HUES6 (cell line): ENCODE data around the gene CYTH1.

Source experiments
- H3K27ac ChIP-seq: 2 replicates; pipeline ENCODE4 v1.7.0; 2013; ENCODE audit warnings: low read depth, mild to moderate bottlenecking, low read length, inconsistent platforms
- H3K27me3 ChIP-seq: 2 replicates; pipeline ENCODE4 v1.6.1; 2013; ENCODE audit warnings: low read length; ENCODE audit not compliant: control insufficient read depth, insufficient read depth
- H3K36me3 ChIP-seq: 2 replicates; pipeline ENCODE4 v1.6.1; 2013; ENCODE audit warnings: low read length; ENCODE audit not compliant: control insufficient read depth, insufficient read depth
- H3K4me1 ChIP-seq: 2 replicates; pipeline ENCODE4 v1.6.1; 2013; ENCODE audit warnings: low read length; ENCODE audit not compliant: control insufficient read depth, insufficient read depth
- H3K4me3 ChIP-seq: 2 replicates; pipeline ENCODE4 v1.5.1; 2013; ENCODE audit warnings: low read depth, low read length
- H3K9ac ChIP-seq: one replicate; pipeline ENCODE4 v1.6.1; 2013; ENCODE audit warnings: mild to moderate bottlenecking, low read length
- H3K9me3 ChIP-seq: 2 replicates; pipeline ENCODE4 v1.6.1; 2013; ENCODE audit warnings: low read depth, low read length; ENCODE audit not compliant: control insufficient read depth, insufficient read depth

The CYTH1 gene

GRCh38 chr17:78741644-78742284 lies 40.3 kb downstream of the CYTH1 start:
- no peak overlapping the region for H3K4me3 ChIP-seq
- H3K4me1 ChIP-seq, result peaks cover 22% of the 10 kb centered on the region
- H3K27ac ChIP-seq, result no peak overlapping the region
- H3K9ac ChIP-seq, result no peak overlapping the region
- no peaks in the 10 kb centered on the region for H3K36me3 ChIP-seq
- no peaks in the 10 kb centered on the region for H3K9me3 ChIP-seq
- no peaks in the 10 kb centered on the region for H3K27me3 ChIP-seq

GRCh38 chr17:78739331-78739931 lies 42.6 kb downstream of the CYTH1 start:
- Histone ChIP-seq H3K9ac (no peak overlapping the region), H3K36me3 (no peaks in the 10 kb centered on the region), H3K9me3 (no peaks in the 10 kb centered on the region), H3K4me3 (no peak overlapping the region), H3K27me3 (no peaks in the 10 kb centered on the region), H3K27ac (no peak overlapping the region), H3K4me1 (peaks cover 33% of the 10 kb centered on the region)

GRCh38 chr17:78738698-78739097 lies 43.4 kb downstream of the CYTH1 start:
- H3K4me1 ChIP-seq, result peaks cover 33% of the 10 kb centered on the region

GRCh38 chr17:78738278-78738677 lies 43.8 kb downstream of the CYTH1 start:
- Histone ChIP-seq H3K9me3 (no peaks in the 10 kb centered on the region), H3K4me3 (no peak overlapping the region), H3K27me3 (no peaks in the 10 kb centered on the region), H3K27ac (no peak overlapping the region), H3K4me1 (peaks cover 33% of the 10 kb centered on the region), H3K9ac (no peak overlapping the region), H3K36me3 (no peaks in the 10 kb centered on the region)

More at GRCh38 chr17:78738698-78739097, 43.4 kb downstream of the CYTH1 start:
- Histone ChIP-seq H3K27me3 (no peaks in the 10 kb centered on the region), H3K36me3 (no peaks in the 10 kb centered on the region), H3K4me3 (no peak overlapping the region), H3K27ac (no peak overlapping the region), H3K9ac (no peak overlapping the region), H3K9me3 (no peaks in the 10 kb centered on the region)

- H3K9me3 ChIP-seq, result no peaks in the 10 kb centered on the region
- no peaks in the 10 kb centered on the region for H3K36me3 ChIP-seq
- no peak overlapping the region for H3K9ac ChIP-seq
- no peaks in the 10 kb centered on the region for H3K27me3 ChIP-seq
- H3K27ac ChIP-seq, result no peak overlapping the region
- peaks cover 33% of the 10 kb centered on the region for H3K4me1 ChIP-seq
- H3K4me3 ChIP-seq, result no peak overlapping the region
Measured at GRCh38 chr17:78737332-78737731, 44.7 kb downstream of the CYTH1 start.

GRCh38 chr17:78736526-78737079 lies 45.5 kb downstream of the CYTH1 start:
- Histone ChIP-seq H3K9ac (no peak overlapping the region), H3K27me3 (no peaks in the 10 kb centered on the region), H3K27ac (no peak overlapping the region), H3K4me3 (no peak overlapping the region), H3K9me3 (no peaks in the 10 kb centered on the region), H3K36me3 (no peaks in the 10 kb centered on the region), H3K4me1 (peaks cover 30% of the 10 kb centered on the region)

GRCh38 chr17:78735832-78736525 lies 46.1 kb downstream of the CYTH1 start:
- Histone ChIP-seq H3K9me3 (no peaks in the 10 kb centered on the region), H3K36me3 (no peaks in the 10 kb centered on the region), H3K9ac (no peak overlapping the region), H3K4me3 (no peak overlapping the region), H3K27me3 (no peaks in the 10 kb centered on the region), H3K4me1 (peaks cover 28% of the 10 kb centered on the region), H3K27ac (no peak overlapping the region)

- H3K4me3 ChIP-seq, result no peak overlapping the region
Measured at GRCh38 chr17:78734793-78735641, 47.1 kb downstream of the CYTH1 start.

GRCh38 chr17:78732354-78732753 lies 49.7 kb downstream of the CYTH1 start:
- no peaks in the 10 kb centered on the region for H3K36me3 ChIP-seq
- H3K4me1 ChIP-seq, result peaks cover 25% of the 10 kb centered on the region
- no peak overlapping the region for H3K9ac ChIP-seq
- no peaks in the 10 kb centered on the region for H3K27me3 ChIP-seq
- no peak overlapping the region for H3K27ac ChIP-seq
- no peak overlapping the region for H3K4me3 ChIP-seq
- H3K9me3 ChIP-seq, result no peaks in the 10 kb centered on the region

More at GRCh38 chr17:78734793-78735641, 47.1 kb downstream of the CYTH1 start:
- H3K27ac ChIP-seq, result no peak overlapping the region
- no peaks in the 10 kb centered on the region for H3K27me3 ChIP-seq
- no peak overlapping the region for H3K9ac ChIP-seq
- no peaks in the 10 kb centered on the region for H3K36me3 ChIP-seq
- H3K9me3 ChIP-seq, result no peaks in the 10 kb centered on the region
- peaks cover 28% of the 10 kb centered on the region for H3K4me1 ChIP-seq

GRCh38 chr17:78731904-78732303 lies 50.2 kb downstream of the CYTH1 start:
- Histone ChIP-seq H3K4me3 (no peak overlapping the region), H3K9me3 (no peaks in the 10 kb centered on the region), H3K36me3 (no peaks in the 10 kb centered on the region), H3K4me1 (peaks cover 22% of the 10 kb centered on the region), H3K9ac (no peak overlapping the region), H3K27me3 (no peaks in the 10 kb centered on the region), H3K27ac (no peak overlapping the region)
